ENCODE data around the gene AFDN. TPM values are rescaled to one million over a fixed set of nuclear protein-coding genes. Genes with fewer than 3 reads are reported as not detected.

AFDN gene
- total and polyA plus RNA-seq, 10 of the 15 experiments (the other 5 are each of a cell fraction or from before 2014, with no cell fraction given): 5.7 to 68.2 (median 45.1) TPM

DNA sequence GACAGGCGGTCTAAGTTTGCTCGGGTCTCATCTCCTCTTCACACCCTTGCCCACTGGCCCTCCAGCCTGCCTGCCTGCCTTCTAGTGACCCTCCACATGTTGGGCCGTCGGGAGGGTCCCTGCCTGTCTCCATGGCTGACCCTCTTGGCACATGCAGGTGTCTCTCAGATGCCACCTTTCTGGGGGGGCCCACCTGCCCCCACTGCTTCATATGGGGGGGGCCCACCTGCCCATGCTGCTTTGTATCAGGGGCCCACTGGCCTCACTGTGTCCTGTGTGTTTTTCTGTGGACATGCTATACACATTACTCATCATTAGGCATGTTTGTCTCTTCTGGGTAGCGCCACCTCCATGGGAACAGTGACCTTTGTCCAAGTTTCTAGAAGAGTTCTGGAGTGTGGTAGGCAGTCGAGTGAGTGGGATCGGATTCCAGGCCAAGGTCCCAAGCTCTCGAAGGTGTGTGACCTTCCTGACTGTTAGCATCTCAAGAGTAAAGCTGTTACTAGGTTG, 130.3 kb downstream of the AFDN start:
- SMC1A ChIA-PET (ENCODE audit: uncharacterized antibody, unreplicated experiment): no interaction called here
- CTCF ChIA-PET: no interaction called here
- no peaks in the 10 kb centered on the region for H3K9me3 ChIP-seq (replicated peaks; ENCODE audit: control insufficient read depth, insufficient read depth, low read length)
- H3K9ac ChIP-seq (ENCODE audit: control insufficient read depth, insufficient read depth, low read length): no peak overlapping the region
- H3K36me3 ChIP-seq (ENCODE audit: control insufficient read depth in 2 of 2, insufficient read depth in 2 of 2, low read length in 1 of 2): peaks cover 3% of the 10 kb centered on the region in 2 experiments; a peak in 3 of 4 replicates
- no peaks in the 10 kb centered on the region for H4K20me1 ChIP-seq (ENCODE audit: control insufficient read depth, insufficient read depth)
- BruUV-seq (replicated peaks): no TSS peak
- FAIRE-seq (no peak), ATAC-seq (no peak), DNase-seq (ENCODE audit: low read depth, low spot score) (no peak)
- no peak overlapping the region for H3K27ac ChIP-seq (ENCODE audit: control insufficient read depth, insufficient read depth)
- H3K79me2 ChIP-seq (ENCODE audit: control insufficient read depth, insufficient read depth, low read length): no peaks in the 10 kb centered on the region
- RAD21 ChIA-PET (ENCODE audit: unreplicated experiment): no interaction called here
- no peaks in the 10 kb centered on the region for H3K4me1 ChIP-seq (ENCODE audit: control insufficient read depth, insufficient read depth, low read length)
- in situ Hi-C loops (cut with MboI) (no loop called here), intact Hi-C loops (cut with micrococcal nuclease; ENCODE audit: unreplicated experiment) (no loop called here)
- POLR2A ChIA-PET: no interaction called here
- no peak overlapping the region for H2AFZ ChIP-seq (ENCODE audit: control insufficient read depth, low read depth, low read length)
- WGBS (ENCODE audit: insufficient coverage, insufficient replicate concordance, low lambda C conversion rate, missing lambda C conversion rate): 91% methylated on average over 8 of the region's 8 CpGs
- H3K27me3 ChIP-seq (replicated peaks in 1 of 2; ENCODE audit: control insufficient read depth in 2 of 2, insufficient read depth in 2 of 2, low read length in 1 of 2): no peaks in the 10 kb centered on the region
- H3K4me2 ChIP-seq (ENCODE audit: control insufficient read depth, insufficient read depth): no peak overlapping the region
- no peak overlapping the region for H3K4me3 ChIP-seq
- TF ChIP-seq, protein P1, sequence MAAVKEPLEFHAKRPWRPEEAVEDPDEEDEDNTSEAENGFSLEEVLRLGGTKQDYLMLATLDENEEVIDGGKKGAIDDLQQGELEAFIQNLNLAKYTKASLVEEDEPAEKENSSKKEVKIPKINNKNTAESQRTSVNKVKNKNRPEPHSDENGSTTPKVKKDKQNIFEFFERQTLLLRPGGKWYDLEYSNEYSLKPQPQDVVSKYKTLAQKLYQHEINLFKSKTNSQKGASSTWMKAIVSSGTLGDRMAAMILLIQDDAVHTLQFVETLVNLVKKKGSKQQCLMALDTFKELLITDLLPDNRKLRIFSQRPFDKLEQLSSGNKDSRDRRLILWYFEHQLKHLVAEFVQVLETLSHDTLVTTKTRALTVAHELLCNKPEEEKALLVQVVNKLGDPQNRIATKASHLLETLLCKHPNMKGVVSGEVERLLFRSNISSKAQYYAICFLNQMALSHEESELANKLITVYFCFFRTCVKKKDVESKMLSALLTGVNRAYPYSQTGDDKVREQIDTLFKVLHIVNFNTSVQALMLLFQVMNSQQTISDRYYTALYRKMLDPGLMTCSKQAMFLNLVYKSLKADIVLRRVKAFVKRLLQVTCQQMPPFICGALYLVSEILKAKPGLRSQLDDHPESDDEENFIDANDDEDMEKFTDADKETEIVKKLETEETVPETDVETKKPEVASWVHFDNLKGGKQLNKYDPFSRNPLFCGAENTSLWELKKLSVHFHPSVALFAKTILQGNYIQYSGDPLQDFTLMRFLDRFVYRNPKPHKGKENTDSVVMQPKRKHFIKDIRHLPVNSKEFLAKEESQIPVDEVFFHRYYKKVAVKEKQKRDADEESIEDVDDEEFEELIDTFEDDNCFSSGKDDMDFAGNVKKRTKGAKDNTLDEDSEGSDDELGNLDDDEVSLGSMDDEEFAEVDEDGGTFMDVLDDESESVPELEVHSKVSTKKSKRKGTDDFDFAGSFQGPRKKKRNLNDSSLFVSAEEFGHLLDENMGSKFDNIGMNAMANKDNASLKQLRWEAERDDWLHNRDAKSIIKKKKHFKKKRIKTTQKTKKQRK (IDR thresholded peaks at IDR 0.05; ENCODE audit: low read depth, low read length): no peak
- TF ChIP-seq, protein P2, sequence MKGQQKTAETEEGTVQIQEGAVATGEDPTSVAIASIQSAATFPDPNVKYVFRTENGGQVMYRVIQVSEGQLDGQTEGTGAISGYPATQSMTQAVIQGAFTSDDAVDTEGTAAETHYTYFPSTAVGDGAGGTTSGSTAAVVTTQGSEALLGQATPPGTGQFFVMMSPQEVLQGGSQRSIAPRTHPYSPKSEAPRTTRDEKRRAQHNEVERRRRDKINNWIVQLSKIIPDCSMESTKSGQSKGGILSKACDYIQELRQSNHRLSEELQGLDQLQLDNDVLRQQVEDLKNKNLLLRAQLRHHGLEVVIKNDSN (IDR thresholded peaks at IDR 0.05; ENCODE audit: borderline replicate concordance, extremely low read length, insufficient read depth, low read depth, low read length): no peak
- TF ChIP-seq CREM (IDR thresholded peaks at IDR 0.05; ENCODE audit: low read depth) (no peak), CBFB (IDR thresholded peaks at IDR 0.05; ENCODE audit: low read depth) (no peak), YY1 (IDR thresholded peaks at IDR 0.05; ENCODE audit: low read depth, low read length) (no peak), SREBF2 (IDR thresholded peaks at IDR 0.05; ENCODE audit: low read length) (no peak), ZNF24 (IDR thresholded peaks at IDR 0.05) (no peak), POLR2AphosphoS2 (IDR thresholded peaks at IDR 0.05; ENCODE audit: low read depth, low read length) (no peak), NR2F1 (conservative IDR thresholded peaks at IDR 0.05) (no peak), RAD21 (IDR thresholded peaks at IDR 0.05; ENCODE audit: insufficient read depth, low read depth, low read length) (no peak)
- TF ChIP-seq, protein P3, sequence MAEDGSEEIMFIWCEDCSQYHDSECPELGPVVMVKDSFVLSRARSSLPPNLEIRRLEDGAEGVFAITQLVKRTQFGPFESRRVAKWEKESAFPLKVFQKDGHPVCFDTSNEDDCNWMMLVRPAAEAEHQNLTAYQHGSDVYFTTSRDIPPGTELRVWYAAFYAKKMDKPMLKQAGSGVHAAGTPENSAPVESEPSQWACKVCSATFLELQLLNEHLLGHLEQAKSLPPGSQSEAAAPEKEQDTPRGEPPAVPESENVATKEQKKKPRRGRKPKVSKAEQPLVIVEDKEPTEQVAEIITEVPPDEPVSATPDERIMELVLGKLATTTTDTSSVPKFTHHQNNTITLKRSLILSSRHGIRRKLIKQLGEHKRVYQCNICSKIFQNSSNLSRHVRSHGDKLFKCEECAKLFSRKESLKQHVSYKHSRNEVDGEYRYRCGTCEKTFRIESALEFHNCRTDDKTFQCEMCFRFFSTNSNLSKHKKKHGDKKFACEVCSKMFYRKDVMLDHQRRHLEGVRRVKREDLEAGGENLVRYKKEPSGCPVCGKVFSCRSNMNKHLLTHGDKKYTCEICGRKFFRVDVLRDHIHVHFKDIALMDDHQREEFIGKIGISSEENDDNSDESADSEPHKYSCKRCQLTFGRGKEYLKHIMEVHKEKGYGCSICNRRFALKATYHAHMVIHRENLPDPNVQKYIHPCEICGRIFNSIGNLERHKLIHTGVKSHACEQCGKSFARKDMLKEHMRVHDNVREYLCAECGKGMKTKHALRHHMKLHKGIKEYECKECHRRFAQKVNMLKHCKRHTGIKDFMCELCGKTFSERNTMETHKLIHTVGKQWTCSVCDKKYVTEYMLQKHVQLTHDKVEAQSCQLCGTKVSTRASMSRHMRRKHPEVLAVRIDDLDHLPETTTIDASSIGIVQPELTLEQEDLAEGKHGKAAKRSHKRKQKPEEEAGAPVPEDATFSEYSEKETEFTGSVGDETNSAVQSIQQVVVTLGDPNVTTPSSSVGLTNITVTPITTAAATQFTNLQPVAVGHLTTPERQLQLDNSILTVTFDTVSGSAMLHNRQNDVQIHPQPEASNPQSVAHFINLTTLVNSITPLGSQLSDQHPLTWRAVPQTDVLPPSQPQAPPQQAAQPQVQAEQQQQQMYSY (CRISPR knock-in tag; IDR thresholded peaks at IDR 0.05): no peak
- TF ChIP-seq, protein P4, sequence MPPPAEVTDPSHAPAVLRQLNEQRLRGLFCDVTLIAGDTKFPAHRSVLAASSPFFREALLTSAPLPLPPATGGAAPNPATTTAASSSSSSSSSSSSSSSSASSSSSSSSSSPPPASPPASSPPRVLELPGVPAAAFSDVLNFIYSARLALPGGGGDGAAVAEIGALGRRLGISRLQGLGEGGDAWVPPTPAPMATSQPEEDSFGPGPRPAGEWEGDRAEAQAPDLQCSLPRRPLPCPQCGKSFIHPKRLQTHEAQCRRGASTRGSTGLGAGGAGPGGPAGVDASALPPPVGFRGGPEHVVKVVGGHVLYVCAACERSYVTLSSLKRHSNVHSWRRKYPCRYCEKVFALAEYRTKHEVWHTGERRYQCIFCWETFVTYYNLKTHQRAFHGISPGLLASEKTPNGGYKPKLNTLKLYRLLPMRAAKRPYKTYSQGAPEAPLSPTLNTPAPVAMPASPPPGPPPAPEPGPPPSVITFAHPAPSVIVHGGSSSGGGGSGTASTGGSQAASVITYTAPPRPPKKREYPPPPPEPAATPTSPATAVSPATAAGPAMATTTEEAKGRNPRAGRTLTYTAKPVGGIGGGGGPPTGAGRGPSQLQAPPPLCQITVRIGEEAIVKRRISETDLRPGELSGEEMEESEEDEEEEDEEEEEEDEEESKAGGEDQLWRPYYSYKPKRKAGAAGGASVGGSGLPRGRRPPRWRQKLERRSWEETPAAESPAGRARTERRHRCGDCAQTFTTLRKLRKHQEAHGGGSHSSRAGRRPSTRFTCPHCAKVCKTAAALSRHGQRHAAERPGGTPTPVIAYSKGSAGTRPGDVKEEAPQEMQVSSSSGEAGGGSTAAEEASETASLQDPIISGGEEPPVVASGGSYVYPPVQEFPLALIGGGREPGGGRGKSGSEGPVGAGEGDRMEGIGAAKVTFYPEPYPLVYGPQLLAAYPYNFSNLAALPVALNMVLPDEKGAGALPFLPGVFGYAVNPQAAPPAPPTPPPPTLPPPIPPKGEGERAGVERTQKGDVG (CRISPR knock-in tag; IDR thresholded peaks at IDR 0.05): no peak

All from GM12878 (cell line).